CD14-positive monocyte (primary cell): ENCODE results near the gene NR6A1. TPM values are rescaled to one million over a fixed set of nuclear protein-coding genes. Genes with fewer than 3 reads are reported as not detected.
A peak's percentile ranks its signal among the peaks of the same experiment; 100 is the strongest.

ENCODE experiments used
- DNase-seq, 3 donors: peaks; one replicate each; pipeline ENCODE4 v3.0.0-alpha.2; 2011 to 2022
- H2AFZ ChIP-seq: 2 replicates; pipeline ENCODE4 v1.6.0; 2012; ENCODE audit warnings: mild to moderate bottlenecking, low read depth, low read length, inconsistent platforms; ENCODE audit not compliant: insufficient read depth, poor library complexity, severe bottlenecking
- H3K27ac ChIP-seq, 2 donors: 1 replicate in 1 of 2; 2 replicates in 1 of 2; pipeline ENCODE4 v1.5.1; 2012 to 2013; ENCODE audit warnings: low read length in 2 of 2, control low read depth in 1 of 2, inconsistent platforms in 1 of 2, low read depth in 1 of 2, mild to moderate bottlenecking in 1 of 2
- H3K27me3 ChIP-seq, 2 donors: one replicate each; pipeline versions ENCODE4 v1.6.0 to v1.6.1; 2011 to 2013; ENCODE audit warnings: low read length in 2 of 2; ENCODE audit not compliant: control insufficient read depth in 2 of 2, insufficient read depth in 2 of 2
- H3K36me3 ChIP-seq, 2 donors: replicated peaks in 1 of 2; 1 replicate in 1 of 2; 2 replicates in 1 of 2; pipeline versions ENCODE4 v1.5.1 to v1.6.1; 2012 to 2013; ENCODE audit warnings: low read length in 2 of 2, control low read depth in 1 of 2, inconsistent platforms in 1 of 2, mild to moderate bottlenecking in 1 of 2; ENCODE audit not compliant: insufficient read depth in 2 of 2, control insufficient read depth in 1 of 2
- H3K4me1 ChIP-seq, 2 donors: 1 replicate in 1 of 2; 2 replicates in 1 of 2; pipeline versions ENCODE4 v1.5.1 to v1.6.1; 2012 to 2013; ENCODE audit warnings: low read length in 2 of 2, control low read depth in 1 of 2, inconsistent platforms in 1 of 2, mild to moderate bottlenecking in 1 of 2, moderate library complexity in 1 of 2; ENCODE audit not compliant: insufficient read depth in 2 of 2, control insufficient read depth in 1 of 2
- H3K4me2 ChIP-seq: replicated peaks from 2 replicates; pipeline ENCODE3; 2012; ENCODE audit warnings: low read length, moderate library complexity, mild to moderate bottlenecking; ENCODE audit not compliant: poor library complexity, severe bottlenecking; ENCODE audit errors: extremely low read depth
- H3K4me3 ChIP-seq, 3 experiments: fragments of 200-600 bp in 1 of 3; sonication (generic) in 1 of 3; replicated peaks in 1 of 3; 1 replicate in 2 of 3; 2 replicates in 1 of 3; pipeline ENCODE4 v1.5.1; 2011 to 2013; ENCODE audit warnings: low read length in 3 of 3, mild to moderate bottlenecking in 3 of 3, control low read depth in 2 of 3, low read depth in 2 of 3, inconsistent platforms in 1 of 3, moderate library complexity in 1 of 3
- H3K79me2 ChIP-seq: 2 replicates; pipeline ENCODE4 v1.6.0; 2012; ENCODE audit warnings: mild to moderate bottlenecking, control low read depth, inconsistent platforms, low read length, moderate library complexity; ENCODE audit not compliant: insufficient read depth
- H3K9ac ChIP-seq: 2 replicates; pipeline ENCODE4 v1.6.0; 2017; ENCODE audit warnings: low read length, mild to moderate bottlenecking; ENCODE audit not compliant: insufficient read depth, poor library complexity, severe bottlenecking
- H3K9me3 ChIP-seq, 2 donors: replicated peaks in 1 of 2; 1 replicate in 1 of 2; 2 replicates in 1 of 2; pipeline versions ENCODE4 v1.5.1 to v1.6.1; 2012 to 2013; ENCODE audit warnings: low read length in 2 of 2, control low read depth in 1 of 2; ENCODE audit not compliant: control insufficient read depth in 1 of 2, insufficient read depth in 1 of 2
- H4K20me1 ChIP-seq: 2 replicates; pipeline ENCODE4 v1.6.0; 2012; ENCODE audit warnings: mild to moderate bottlenecking, low read length, control low read depth, moderate library complexity; ENCODE audit not compliant: insufficient read depth
- H3K27ac Mint-ChIP-seq, 7 donors: one replicate each; pipeline ENCODE4 v1.8.0; 2020; ENCODE audit warnings: mild to moderate bottlenecking in 7 of 7, mixed read lengths in 7 of 7, moderate library complexity in 6 of 7, inconsistent platforms in 2 of 7
- H3K27me3 Mint-ChIP-seq, 3 donors: one replicate each; pipeline ENCODE4 v1.8.0; 2021 to 2022; ENCODE audit warnings: low read depth in 3 of 3, mild to moderate bottlenecking in 3 of 3, mixed read lengths in 3 of 3, moderate library complexity in 3 of 3, inconsistent platforms in 1 of 3
- H3K36me3 Mint-ChIP-seq, 2 donors: one replicate each; pipeline ENCODE4 v1.8.0; 2020; ENCODE audit warnings: mixed read lengths in 2 of 2, inconsistent platforms in 1 of 2, mild to moderate bottlenecking in 1 of 2
- H3K4me1 Mint-ChIP-seq: one replicate; pipeline ENCODE4 v1.8.0; 2020; ENCODE audit warnings: mild to moderate bottlenecking, mixed read lengths
- H3K4me3 Mint-ChIP-seq, 2 donors: one replicate each; pipeline ENCODE4 v1.8.0; 2020; ENCODE audit warnings: mild to moderate bottlenecking in 2 of 2, mixed read lengths in 2 of 2, moderate library complexity in 1 of 2
- H3K9me3 Mint-ChIP-seq, 7 donors: one replicate each; pipeline ENCODE4 v1.8.0; 2020 to 2022; ENCODE audit warnings: mixed read lengths in 7 of 7, mild to moderate bottlenecking in 6 of 7, moderate library complexity in 6 of 7, inconsistent platforms in 2 of 7
- WGBS: methylation state at CpG from one replicate; pipeline ENCODE4 v1.1.5; 2013; ENCODE audit warnings: missing lambda C conversion rate; ENCODE audit not compliant: insufficient coverage; 5-methylcytosine and 5-hydroxymethylcytosine counted together
- intact Hi-C, 2 donors: fragments of 100-400 bp; cut with micrococcal nuclease; formaldehyde crosslinking; loops; one replicate each; pipeline versions ENCODE4 v1.15.0 to v1.15.1; 2023
- polyA plus RNA-seq, 3 donors: library from polyadenylated mRNA; depleted of rRNA in 1 of 3; unstranded in 2 of 3; stranded (reverse) in 1 of 3; fragments of 300-500 nt in 2 of 3; fragments of >200 nt in 1 of 3; fragmentation: Illumina TruSeq in 2 of 3; gene quantifications; 1 replicate in 2 of 3; 2 replicates in 1 of 3; pipeline ENCODE4 v1.2.3, GENCODE V29; 2012 to 2021
- TF ChIP-seq, protein P1 (sequence below): fragments of 200-600 bp; IDR thresholded peaks from one replicate; pipeline ENCODE4 v1.8.0; 2022; ENCODE audit warnings: antibody characterized with exemption, mild to moderate bottlenecking

NR6A1 gene
- polyA plus RNA-seq, 3 donors: 0.15 to 2.9 (median 0.28) TPM

DNA sequence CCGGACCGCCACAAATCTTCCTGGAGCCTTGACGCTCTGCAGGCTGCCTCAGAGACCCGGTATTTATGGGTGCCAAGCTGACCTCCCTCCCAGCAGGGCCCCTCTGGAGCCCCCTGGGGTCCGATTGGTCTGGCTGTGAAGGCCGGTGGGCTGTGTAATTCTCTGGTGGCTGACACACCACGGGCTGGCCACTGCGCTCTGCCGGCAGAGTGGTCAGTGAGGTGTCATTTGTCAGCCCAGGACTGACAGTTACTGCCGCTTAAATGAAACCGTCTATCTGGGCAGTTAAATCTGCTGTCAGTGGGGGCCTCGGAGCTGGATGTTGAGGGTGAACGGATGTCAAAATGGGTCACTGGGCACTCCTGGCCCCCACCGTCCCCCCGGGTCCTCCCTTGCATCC lies 274.6 kb downstream of the NR6A1 start:
- Histone ChIP-seq H3K4me2 (no peak overlapping the region), H3K4me1 (peaks cover 0 to 12% of the 10 kb centered on the region in 2 donors), H3K27ac (no peak overlapping the region), H2AFZ (no peak overlapping the region), H3K9me3 (no peaks in the 10 kb centered on the region), H3K36me3 (no peaks in the 10 kb centered on the region), H3K4me3 (no peak overlapping the region), H3K9ac (no peak overlapping the region), H3K27me3 (peaks cover 0 to 10% of the 10 kb centered on the region in 2 donors), H3K79me2 (no peaks in the 10 kb centered on the region), H4K20me1 (no peaks in the 10 kb centered on the region)
- TF ChIP-seq, protein P1, sequence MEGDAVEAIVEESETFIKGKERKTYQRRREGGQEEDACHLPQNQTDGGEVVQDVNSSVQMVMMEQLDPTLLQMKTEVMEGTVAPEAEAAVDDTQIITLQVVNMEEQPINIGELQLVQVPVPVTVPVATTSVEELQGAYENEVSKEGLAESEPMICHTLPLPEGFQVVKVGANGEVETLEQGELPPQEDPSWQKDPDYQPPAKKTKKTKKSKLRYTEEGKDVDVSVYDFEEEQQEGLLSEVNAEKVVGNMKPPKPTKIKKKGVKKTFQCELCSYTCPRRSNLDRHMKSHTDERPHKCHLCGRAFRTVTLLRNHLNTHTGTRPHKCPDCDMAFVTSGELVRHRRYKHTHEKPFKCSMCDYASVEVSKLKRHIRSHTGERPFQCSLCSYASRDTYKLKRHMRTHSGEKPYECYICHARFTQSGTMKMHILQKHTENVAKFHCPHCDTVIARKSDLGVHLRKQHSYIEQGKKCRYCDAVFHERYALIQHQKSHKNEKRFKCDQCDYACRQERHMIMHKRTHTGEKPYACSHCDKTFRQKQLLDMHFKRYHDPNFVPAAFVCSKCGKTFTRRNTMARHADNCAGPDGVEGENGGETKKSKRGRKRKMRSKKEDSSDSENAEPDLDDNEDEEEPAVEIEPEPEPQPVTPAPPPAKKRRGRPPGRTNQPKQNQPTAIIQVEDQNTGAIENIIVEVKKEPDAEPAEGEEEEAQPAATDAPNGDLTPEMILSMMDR: no peak
- no peak for DNase-seq
- intact Hi-C loops: no loop called here
- H3K27me3 Mint-ChIP-seq: peaks cover 2 to 14% (median 11%) of the 10 kb centered on the region in 3 donors
- no peak overlapping the region for H3K27ac Mint-ChIP-seq
- H3K9me3 Mint-ChIP-seq: peaks cover 0 to 2% (median 0%) of the 10 kb centered on the region in 7 donors
- H3K4me1 Mint-ChIP-seq: peaks cover 9% of the 10 kb centered on the region
- no peak overlapping the region for H3K4me3 Mint-ChIP-seq
- 70% methylated on average over 15 of the region's 15 CpGs for WGBS
- no peaks in the 10 kb centered on the region for H3K36me3 Mint-ChIP-seq

DNA sequence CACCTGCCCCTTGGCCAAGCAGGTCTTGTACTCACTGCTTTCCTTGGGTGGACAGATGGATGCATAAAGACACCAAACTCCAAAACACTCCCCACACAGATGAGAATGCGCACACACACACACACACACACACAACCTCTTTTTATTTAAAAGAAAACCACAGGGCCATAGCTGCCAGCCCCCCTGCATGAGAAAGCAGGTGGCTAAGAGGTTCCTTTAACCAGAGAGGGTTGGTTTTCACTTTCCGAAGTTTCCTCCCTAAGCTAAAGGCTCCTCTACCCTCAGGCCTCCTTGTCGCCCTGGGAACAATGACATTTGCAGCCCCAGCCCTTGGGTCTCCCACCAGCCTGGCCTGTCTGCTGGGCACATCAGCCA lies 275.0 kb downstream of the NR6A1 start:
- no peaks in the 10 kb centered on the region for H4K20me1 ChIP-seq
- no peak overlapping the region for H3K9ac ChIP-seq
- H3K4me1 Mint-ChIP-seq: peaks cover 9% of the 10 kb centered on the region
- H3K4me1 ChIP-seq: peaks cover 0 to 12% of the 10 kb centered on the region in 2 donors
- H3K36me3 Mint-ChIP-seq: no peaks in the 10 kb centered on the region
- WGBS: 38% methylated on average over 2 of the region's 3 CpGs
- no peak overlapping the region for H3K4me3 ChIP-seq
- peak overlapping the region; percentile 50 for H2AFZ ChIP-seq
- peaks cover 2 to 11% (median 8%) of the 10 kb centered on the region in 3 donors for H3K27me3 Mint-ChIP-seq
- H3K27ac ChIP-seq: no peak overlapping the region
- intact Hi-C loops: no loop called here
- H3K27ac Mint-ChIP-seq: peak overlapping the region in 1 of 7 donors; percentile 33
- H3K79me2 ChIP-seq: no peaks in the 10 kb centered on the region
- no peaks in the 10 kb centered on the region for H3K9me3 ChIP-seq
- H3K4me3 Mint-ChIP-seq: no peak overlapping the region
- H3K4me2 ChIP-seq: no peak overlapping the region
- H3K27me3 ChIP-seq: peaks cover 0 to 6% of the 10 kb centered on the region in 2 donors
- H3K9me3 Mint-ChIP-seq: peaks cover 0 to 2% (median 0%) of the 10 kb centered on the region in 7 donors
- no peaks in the 10 kb centered on the region for H3K36me3 ChIP-seq
- TF ChIP-seq, protein P1: no peak
- no peak for DNase-seq
